IPS DF 19.7 (cell line): ENCODE measurements around the gene PTPRS.
"Not testable (repeated sequence)": the region's sequence is repeated elsewhere in the genome, so short reads cannot be mapped to it uniquely, and the experiment has no call there.

Experiments
- DNase-seq: peaks from one replicate; pipeline ENCODE4 v3.0.0-alpha.2; 2013; ENCODE audit warnings: low read depth, low spot score

PTPRS gene

GRCh38 chr19:5333581-5334365 is 6.8 kb downstream of the PTPRS start:
- DNase-seq: no peak

DNA sequence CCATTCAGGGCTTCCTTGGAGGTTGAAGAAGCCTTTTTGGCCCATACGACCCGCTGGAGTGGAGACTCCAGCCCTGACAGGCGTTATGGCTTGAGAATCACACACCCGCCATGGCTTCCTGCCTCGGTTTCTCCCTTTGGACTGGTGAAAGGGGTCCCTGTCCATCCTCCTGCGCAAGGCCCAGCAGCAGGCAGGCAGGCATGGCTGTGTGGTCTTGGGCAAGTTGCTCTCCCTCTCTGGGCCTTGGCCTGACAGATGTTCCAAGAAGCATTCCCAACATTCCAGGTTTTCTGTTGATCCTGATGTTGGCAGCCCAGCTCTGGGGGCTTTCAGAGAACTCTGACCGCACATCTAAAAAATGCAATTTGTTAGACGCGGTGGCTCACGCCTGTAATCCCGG is 8.1 kb downstream of the PTPRS start:
- DNase-seq: no peak

GRCh38 chr19:5331790-5332189 is 8.8 kb downstream of the PTPRS start:
- no peak for DNase-seq

DNA sequence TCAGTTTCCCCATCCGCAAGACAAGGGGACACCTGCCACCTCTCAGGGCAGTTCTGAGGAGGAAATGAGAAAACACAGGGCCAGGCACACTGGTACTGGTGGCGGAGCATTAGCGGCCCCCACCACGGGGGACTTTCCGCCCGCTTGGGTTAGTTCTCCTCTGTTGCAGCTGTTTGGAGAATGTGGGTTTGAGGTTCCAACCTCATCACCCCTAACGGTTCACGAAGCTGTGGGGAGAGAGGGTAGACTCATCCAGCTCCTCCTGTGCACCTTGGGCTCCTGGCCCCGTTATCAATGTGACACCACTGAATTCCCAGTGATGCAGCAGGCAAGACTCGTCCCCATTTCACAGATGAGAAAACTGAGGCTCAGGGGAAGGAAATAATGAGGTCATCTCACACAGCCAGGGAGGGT is 10.3 kb downstream of the PTPRS start:
- DNase-seq: no peak

GRCh38 chr19:5329141-5329540 is 11.5 kb downstream of the PTPRS start:
- no peak for DNase-seq

DNA sequence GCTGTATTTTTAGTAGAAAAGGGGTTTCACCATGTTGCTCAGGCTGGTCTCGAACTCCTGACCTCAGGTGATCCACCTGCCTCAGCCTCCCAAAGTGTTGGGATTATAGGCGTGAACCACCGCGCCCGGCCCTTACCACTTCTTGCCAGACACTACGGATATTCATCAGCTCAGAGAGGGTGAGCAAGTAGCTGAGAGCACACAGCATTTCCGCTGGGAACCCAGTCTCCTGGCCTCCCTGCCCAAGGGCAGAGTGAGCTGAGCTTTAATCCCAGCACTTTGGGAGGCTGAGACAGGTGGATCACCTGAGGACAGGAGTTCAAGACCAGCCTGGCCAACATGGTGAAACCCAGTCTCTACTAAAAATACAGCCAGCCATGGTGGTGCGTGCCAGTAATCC is 12.2 kb downstream of the PTPRS start:
- not testable (repeated sequence) for DNase-seq

GRCh38 chr19:5326986-5327623 is 13.5 kb downstream of the PTPRS start:
- no peak for DNase-seq

- DNase-seq: no peak
Measured at GRCh38 chr19:5326545-5326944, 14.1 kb downstream of the PTPRS start.

GRCh38 chr19:5324947-5325346 is 15.7 kb downstream of the PTPRS start:
- DNase-seq: no peak

DNA sequence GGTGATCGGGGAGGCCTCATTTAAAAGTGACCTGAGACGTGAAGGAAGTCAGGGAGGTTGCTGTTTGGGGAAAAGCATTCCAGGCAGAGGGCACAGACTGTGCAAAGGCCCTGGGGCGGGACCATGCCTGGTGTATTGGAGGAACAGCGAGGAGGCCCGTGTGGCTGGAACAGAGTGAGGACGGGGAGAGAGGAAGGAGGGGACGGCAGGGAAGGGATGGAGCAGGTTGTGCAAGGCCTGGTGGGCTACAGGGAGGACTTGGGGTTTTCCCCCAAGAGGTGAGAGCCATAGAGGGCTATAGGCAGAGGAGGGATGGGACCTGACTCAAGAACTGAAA is 17.2 kb downstream of the PTPRS start:
- no peak for DNase-seq

GRCh38 chr19:5321851-5322681 is 18.5 kb downstream of the PTPRS start:
- no peak for DNase-seq

DNA sequence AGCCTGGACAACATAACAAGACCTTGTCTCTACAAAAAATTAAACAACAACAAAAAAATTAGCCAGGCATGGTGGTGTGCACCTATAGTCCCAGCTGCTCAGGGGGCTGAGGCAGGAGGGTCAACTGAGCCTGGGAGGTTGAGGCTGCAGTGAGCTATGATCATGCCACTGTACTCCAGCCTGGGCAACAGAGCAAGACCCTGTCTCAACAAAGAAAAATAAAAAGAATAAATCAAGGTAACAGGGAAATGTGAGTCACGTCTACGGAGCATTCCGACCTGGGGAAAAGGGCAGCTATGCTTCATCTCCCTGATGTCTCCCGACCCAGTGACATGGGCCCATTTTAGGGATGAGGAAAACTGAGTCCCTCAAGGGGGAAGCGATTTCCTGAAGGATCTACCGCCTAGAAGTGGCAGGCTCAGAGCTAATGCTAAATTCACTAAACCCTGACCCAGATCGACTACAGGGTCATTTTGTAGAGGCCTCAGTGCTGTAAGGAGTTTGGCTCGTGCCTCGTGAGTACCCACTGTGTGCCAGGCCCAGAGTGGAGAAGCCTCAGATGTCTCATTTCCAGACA is 19.5 kb downstream of the PTPRS start:
- no peak for DNase-seq

- DNase-seq: no peak
Measured at GRCh38 chr19:5319516-5319915, 21.1 kb downstream of the PTPRS start.

GRCh38 chr19:5318306-5318705 is 22.3 kb downstream of the PTPRS start:
- DNase-seq: no peak

DNA sequence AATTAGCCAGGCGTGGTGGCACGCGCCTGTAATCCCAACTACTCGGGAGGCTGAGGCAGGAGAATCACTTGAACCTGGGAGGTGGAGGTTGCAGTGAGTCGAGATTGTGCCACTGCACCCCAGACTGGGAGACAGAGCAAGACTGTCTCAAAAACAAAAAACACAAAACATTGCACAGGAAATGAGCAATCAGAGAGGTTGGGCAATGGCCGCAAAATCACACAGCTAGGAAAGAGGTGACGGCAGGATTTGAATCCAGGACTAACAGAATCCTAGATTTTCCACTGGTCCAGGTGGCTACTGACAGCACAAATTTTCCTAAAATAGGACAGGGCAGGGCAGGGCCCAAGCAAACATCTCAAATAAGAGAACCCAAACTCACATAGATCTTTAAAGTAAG is 23.3 kb downstream of the PTPRS start:
- DNase-seq: no peak

- DNase-seq: no peak
Measured at GRCh38 chr19:5316138-5316537, 24.5 kb downstream of the PTPRS start.

DNA sequence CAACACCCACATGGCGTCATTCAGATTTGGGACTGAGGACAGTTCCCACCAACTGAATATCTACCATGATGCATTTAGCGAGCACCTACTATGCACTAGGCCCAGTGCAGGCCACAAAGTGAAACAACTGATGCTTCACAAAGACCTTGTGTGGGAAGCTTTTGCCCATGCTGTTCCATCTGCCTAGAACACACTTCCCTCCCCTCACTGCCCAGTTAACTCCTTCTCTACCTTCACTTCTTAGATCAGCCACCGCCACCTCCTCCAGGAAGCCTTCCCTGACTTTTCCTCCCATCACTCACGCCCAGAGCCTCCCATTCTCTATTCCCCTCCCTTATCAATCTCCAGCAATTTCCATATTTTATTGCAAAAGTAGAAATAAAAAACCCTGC is 25.7 kb downstream of the PTPRS start:
- DNase-seq: no peak

DNA sequence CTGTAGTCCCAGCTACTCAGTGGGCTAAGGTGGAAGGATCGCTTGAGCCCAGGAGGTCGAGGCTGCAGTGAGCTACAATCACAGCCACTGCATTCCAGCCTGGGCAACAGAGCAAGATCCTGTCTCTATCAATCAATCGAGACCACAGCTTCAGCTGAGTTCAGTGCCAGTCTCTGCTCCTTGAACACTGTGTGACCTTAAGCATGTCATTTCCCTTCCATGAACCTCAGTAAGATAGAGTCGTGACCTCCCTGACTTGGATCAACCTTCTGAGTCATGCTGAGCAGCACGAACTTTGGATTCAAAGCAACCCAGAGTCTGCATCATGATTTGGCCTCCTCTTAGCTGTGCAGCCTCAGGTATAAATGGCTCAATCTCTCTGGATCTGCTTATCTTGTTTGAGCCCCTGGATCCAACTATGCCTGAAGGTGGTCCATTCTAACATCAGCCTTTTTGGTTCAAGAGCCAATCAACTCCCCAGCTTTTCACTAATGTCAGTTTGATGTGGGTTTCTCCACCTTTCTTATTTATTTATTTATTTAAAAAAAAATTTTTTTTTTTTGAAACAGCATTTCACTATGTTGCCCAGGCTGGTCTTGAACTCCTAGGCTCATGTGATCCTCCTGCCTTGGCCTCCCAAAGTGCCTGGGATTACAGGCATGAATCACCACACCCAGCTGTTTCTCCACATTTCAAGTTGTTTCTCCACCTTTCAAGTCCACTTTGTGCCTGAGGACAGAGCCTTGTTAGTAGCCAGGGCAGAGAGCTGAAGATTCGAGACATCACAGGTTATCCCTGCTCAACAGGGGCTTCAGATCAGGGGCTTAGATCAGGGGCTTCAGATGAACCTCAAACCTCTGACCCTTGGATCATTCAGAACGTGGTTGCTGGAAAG is 26.4 kb downstream of the PTPRS start:
- DNase-seq: no peak

DNA sequence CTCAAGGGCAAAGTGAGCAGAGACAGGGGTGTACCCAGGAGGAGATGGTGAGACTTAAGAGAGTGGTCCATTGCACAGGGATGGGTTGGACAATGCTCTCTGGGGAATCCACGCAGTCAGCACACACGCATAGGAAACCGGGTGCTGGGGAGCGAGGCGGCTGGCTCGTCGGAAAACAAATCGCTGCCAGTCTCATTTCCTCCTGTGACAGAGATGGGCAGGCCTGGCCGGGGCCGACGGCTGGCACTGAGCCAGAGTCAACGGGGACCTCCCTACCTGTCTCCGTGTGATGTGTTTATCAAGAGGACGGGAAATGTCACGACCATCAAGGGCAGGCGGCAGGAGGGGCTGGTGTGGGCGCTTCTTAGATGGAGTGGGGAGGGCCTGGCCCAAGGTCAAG is 27.3 kb downstream of the PTPRS start:
- no peak for DNase-seq

GRCh38 chr19:5312058-5312457 is 28.6 kb downstream of the PTPRS start:
- DNase-seq: no peak
